ENCODE data around the gene ASTL.

The ASTL gene

DNA sequence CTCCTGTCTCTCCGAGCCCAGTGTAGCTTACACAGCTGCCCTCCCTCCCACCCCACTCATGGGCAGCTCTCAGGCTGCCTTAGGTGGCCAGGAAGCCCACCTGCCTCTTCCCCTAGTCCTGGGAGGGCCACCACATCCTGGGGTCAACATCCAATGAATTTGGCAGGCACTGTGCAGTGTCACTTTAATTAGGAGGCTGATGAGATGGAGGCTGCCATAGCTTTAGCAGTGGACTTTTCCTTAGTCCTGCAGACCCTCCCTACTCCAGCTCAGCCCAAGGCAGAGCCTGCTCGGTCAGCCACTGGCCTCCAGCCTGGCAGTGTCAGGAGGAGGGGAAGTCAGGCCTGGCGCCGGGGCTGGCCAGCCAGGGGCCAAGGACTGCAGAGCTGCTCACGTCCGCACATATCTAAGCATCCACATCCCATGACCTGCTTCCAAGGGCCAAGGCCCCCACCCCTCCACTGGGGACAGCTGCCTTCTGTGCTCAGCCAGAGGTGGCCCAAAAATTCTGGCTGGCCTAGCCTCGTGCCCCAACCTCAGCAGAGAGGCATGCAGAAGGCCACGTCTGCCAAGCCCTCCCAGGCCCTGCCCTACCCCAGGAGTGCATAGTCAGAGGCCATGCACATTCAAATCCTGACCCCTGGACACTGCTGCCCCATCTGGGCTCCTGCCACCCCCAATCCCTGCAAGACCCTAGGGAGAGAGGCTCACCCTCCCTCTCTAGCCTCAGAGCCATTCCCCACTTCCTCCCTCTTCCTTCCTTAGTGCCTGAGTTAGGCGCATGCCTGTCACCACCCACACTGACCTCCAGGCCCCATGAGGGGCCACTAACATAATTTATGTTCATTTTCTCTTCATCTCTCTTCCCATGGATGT, 55.0 kb downstream of the ASTL start:
- no peak overlapping the region for H3K4me3 ChIP-seq (ENCODE audit: low read depth, low read length)
- in situ Hi-C loops (cut with HindIII; ENCODE audit: low sequenced_read_pairs), result no loop called here
- no peak for DNase-seq (ENCODE audit: low read depth, low spot score)
- TF ChIP-seq CTCF (IDR thresholded peaks at IDR 0.05; ENCODE audit: low read depth, low read length), result no peak

GRCh38 chr2:96082211-96083063, 55.9 kb downstream of the ASTL start:
- no peak for DNase-seq (ENCODE audit: low read depth, low spot score)
- in situ Hi-C loops (cut with HindIII; ENCODE audit: low sequenced_read_pairs), result no loop called here

DNA sequence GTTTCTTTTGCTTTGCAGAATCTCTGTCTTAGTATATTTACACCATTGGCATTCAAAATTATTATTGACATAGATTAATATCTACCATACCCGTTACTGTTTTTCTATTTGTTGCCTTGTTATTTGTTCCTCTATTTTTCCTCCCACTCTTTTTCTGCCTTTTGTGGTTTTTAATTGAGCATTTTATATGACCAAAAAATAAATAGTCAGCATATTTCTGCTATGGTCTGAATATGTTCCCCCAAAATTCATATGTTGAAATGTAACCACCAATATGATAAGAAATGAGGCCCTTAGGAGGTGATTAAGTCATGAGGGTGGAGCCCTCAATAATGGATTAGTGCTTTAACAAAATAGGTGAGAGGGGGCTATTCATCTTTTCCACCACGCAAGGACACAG, 57.3 kb downstream of the ASTL start:
- H3K4me3 ChIP-seq (ENCODE audit: low read depth, low read length), result no peak overlapping the region
- no peak for DNase-seq (ENCODE audit: low read depth, low spot score)
- TF ChIP-seq CTCF (IDR thresholded peaks at IDR 0.05; ENCODE audit: low read depth, low read length), result no peak
- in situ Hi-C loops (cut with HindIII; ENCODE audit: low sequenced_read_pairs), result no loop called here

More at GRCh38 chr2:96082211-96083063, 55.9 kb downstream of the ASTL start:
- no peak overlapping the region for H3K4me3 ChIP-seq (ENCODE audit: low read depth, low read length)
- TF ChIP-seq CTCF (IDR thresholded peaks at IDR 0.05; ENCODE audit: low read depth, low read length), result no peak

GRCh38 chr2:96075199-96075771, 63.0 kb downstream of the ASTL start:
- no peak for DNase-seq (ENCODE audit: low read depth, low spot score)
- in situ Hi-C loops (cut with HindIII; ENCODE audit: low sequenced_read_pairs), result no loop called here
- no peak for TF ChIP-seq CTCF (IDR thresholded peaks at IDR 0.05; ENCODE audit: low read depth, low read length)
- H3K4me3 ChIP-seq (ENCODE audit: low read depth, low read length), result no peak overlapping the region

GRCh38 chr2:96074156-96074555, 64.1 kb downstream of the ASTL start:
- H3K4me3 ChIP-seq (ENCODE audit: low read depth, low read length), result no peak overlapping the region
- in situ Hi-C loops (cut with HindIII; ENCODE audit: low sequenced_read_pairs), result no loop called here
- no peak for DNase-seq (ENCODE audit: low read depth, low spot score)
- TF ChIP-seq CTCF (IDR thresholded peaks at IDR 0.05; ENCODE audit: low read depth, low read length), result no peak

DNA sequence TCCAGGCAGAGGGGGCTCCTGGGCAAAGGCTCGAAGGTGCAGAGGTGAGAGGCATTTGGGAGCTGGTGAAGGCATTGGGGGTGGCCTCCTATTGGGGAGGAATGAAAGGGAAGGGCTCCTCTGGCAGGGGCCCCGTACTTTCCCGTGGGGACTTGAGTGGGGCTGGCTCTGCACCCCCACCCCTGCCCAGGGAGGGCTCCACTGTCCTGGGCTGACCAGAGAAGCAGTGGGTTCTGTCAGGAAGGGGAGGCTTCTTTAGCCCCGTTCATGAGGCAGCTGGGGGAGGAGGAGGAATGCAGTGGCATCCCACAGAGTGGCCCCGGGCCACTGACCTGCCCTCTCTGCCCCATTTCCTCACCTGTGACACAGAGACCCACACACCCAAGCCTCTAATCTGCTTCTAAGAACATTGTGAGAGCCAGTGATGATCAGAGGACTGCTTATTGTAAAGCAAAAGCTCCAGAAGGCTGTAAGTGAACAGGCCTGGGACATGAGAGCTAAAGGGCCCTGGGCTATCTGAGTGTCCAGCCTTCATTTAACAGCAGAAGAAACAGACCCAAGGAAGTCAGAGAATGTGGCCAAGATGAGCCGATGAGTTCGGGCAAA, 65.0 kb downstream of the ASTL start:
- in situ Hi-C loops (cut with HindIII; ENCODE audit: low sequenced_read_pairs), result no loop called here
- H3K4me3 ChIP-seq (ENCODE audit: low read depth, low read length), result no peak overlapping the region
- no peak for TF ChIP-seq CTCF (IDR thresholded peaks at IDR 0.05; ENCODE audit: low read depth, low read length)
- no peak for DNase-seq (ENCODE audit: low read depth, low spot score)

All from astrocyte of the spinal cord (primary cell).